ENCODE results near the gene BRCA1. TPM values are rescaled to one million over a fixed set of nuclear protein-coding genes. Genes with fewer than 3 reads are reported as not detected.

The BRCA1 gene
- 3.2 and 5.1 TPM in 2 replicates for total RNA-seq

GRCh38 chr17:43125133-43125966, at the start of gene BRCA1:
Gene BRCA1, minus strand, starts transcription at chr17:43125364. Its CDS starts 1,268 bp downstream, at chr17:43124096.

GRCh38 chr17:43170766-43171585, 45.8 kb upstream of the BRCA1 start, which contains the start of gene NBR1:
Gene NBR1, plus strand, starts transcription at chr17:43171214. Its CDS starts 4,586 bp downstream, at chr17:43175800.

DNA sequence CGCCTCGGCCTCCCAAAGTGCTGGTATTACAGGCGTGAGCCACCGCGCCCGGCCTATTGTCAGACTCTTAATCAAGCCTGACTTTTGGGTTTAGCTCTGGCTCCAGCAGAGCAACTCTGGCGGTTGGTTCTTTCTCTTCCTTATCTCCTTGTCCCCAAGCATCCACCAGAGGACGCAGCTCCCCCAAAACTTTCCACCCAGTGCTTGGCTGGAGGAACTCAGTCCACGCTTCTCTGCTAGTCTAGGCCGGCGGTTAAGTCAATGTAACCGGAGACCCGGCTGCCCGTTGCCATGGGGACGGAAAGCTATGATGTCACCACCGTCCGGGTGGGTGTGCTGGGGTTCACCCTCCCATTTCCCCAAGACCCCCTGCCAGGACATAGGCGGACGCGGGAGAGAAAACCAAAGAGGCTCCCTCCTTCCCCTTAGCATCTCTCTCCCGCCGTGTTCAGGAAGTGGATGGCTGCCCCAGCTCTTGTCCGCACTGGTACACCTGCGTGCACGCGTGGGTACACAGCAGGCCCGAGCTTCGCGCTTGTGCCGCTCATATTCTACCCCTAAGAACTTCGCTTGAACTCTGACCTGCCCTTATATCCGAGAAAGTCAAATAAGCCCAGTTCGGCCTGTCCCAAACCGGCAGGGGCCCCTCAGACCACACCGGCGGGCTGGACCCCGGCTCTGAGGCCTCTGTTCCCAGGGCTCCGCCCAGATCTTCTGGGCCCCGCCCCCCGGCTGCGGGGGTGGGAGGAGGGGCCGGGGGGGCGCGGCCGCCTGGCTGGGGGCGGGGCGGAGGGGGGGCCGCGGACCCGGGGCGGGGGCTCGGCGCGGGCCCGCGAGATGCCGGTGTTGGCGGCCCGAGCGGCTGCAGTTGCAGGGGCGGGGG, 100.5 kb downstream of the BRCA1 start, which contains the start of gene RND2:
TSS of gene RND2 (plus strand) at position 825 of the 883 bp plus-strand sequence. CDS start 117 bp downstream, outside the sequence.

DNA sequence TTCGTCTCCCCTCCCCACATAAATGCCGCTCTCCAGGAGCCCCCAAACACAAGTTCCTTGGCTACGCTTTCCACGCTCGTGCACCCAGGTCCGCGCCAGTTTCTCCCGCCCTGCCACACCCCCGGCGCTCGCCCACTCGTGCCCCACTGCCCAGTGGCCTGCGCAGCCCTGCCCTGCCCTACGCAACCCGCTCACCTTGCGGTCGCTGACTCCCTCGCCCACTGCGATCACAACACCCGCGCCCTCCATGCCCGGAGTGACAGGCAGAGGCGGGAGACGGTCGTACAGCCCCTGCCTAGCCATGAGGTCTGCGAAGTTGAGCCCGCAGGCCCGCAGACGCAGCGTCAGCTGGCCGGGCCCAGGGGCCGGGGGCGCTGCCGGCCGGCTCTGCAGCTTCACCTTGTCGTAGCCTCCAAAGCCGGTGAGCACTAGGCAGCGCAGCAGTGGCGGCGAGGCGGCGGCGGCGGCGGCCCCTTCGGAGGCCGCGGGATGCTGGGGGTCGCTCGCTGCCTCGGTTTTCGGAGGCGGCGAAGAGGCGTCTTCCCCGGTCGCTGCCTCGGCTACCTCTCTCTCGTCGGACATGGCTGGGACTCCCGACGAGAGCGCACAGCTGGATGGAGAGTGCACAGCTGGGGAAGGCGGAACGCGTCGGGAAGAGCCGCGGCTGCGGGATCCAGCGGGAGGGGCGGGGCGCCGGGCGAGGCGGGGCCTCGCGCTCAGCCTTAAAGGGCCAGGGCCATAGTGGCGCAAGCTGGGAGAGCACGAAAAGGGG, 103.2 kb downstream of the BRCA1 start, which contains the start of gene VAT1:
TSS of gene VAT1 (minus strand) at position 645 of the 772 bp plus-strand sequence. CDS start at position 582, 63 bp downstream.

GRCh38 chr17:43006639-43007551, 118.3 kb downstream of the BRCA1 start, which contains the start of gene IFI35:
Gene IFI35, plus strand, starts transcription at chr17:43006784. Its CDS starts 164 bp downstream, at chr17:43006948.

DNA sequence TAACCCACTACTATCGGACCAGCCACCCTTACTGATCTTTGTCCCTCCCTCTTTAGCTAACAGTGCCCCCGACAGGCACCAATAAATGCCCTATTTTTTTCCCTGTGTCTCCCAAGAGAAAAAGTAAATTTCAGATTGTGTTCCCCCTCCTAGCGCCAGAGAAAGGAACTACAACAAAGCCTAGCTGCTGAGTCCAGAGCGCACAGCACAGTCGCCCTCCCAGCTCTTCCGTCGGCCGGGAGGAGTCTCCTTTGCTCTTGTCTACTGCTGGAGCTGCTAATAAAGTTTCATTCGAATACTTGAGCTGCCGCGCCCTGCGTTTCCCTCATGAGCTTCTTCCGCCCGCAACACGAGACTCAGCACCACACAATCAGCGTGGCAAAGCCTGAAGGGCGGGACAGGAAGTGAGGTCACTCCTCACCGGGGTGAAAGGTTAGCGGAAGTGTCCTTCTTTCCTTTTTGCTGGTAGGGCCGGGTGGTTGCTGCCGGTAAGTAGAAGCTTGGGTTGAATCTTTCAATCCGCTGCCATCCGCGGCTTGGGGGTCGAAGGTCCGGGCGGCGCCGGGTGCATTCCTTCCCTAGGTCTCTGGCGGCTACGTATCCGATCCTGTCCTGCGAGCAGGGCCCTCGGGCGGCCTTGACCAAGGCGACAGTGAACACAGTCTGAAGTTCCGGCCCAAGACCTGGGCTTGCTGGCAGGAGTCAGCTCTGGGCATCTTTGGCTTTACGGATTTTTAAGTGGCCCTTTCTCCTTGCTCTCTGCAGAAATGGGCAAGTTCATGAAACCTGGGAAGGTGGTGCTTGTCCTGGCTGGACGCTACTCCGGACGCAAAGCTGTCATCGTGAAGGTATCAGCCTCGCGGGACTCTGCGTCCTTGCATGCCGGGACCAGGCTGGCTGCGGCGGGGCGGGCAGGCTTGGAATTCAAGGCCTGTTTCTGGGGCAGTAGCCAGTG, 126.9 kb downstream of the BRCA1 start, which contains the start of gene RPL27:
TSS of gene RPL27 (plus strand) at position 436 of the 955 bp plus-strand sequence. CDS start at position 768, 332 bp downstream.

Other genes with a start within 250 kb of the BRCA1 start
- gene G6PC1, start 224.6 kb downstream of the BRCA1 start, total RNA-seq, result not detected in 2 replicates
- gene AARSD1, start 160.9 kb downstream of the BRCA1 start, total RNA-seq, result 17.4 and 19.9 TPM in 2 replicates
- gene PTGES3L, start 145.3 kb downstream of the BRCA1 start, total RNA-seq, result under 0.01 TPM in 1 of 2 replicates, not detected in the other
- 11.6 and 15.3 TPM in 2 replicates for gene RUNDC1, start 144.8 kb downstream of the BRCA1 start, total RNA-seq
- 811 and 1,441 TPM in 2 replicates for gene RPL27, start 126.9 kb downstream of the BRCA1 start, total RNA-seq
- gene IFI35, start 118.6 kb downstream of the BRCA1 start, total RNA-seq, result 1.4 and 3.4 TPM in 2 replicates
- 82.0 and 132 TPM in 2 replicates for gene VAT1, start 103.0 kb downstream of the BRCA1 start, total RNA-seq
- gene RND2, start 100.1 kb downstream of the BRCA1 start, total RNA-seq, result under 0.01 and 0.07 TPM in 2 replicates
- 104 and 107 TPM in 2 replicates for gene NBR1, start 45.9 kb upstream of the BRCA1 start, total RNA-seq
- gene TMEM106A, start 86.5 kb upstream of the BRCA1 start, total RNA-seq, result 0.34 and 0.50 TPM in 2 replicates
- gene CCDC200, start 103.3 kb upstream of the BRCA1 start, total RNA-seq, result not detected in 2 replicates
- gene RNU2-1, start 108.6 kb upstream of the BRCA1 start, total RNA-seq, result not detected in 2 replicates